Measurements from ENCODE around the gene CDK17. TPM values are rescaled to one million over a fixed set of nuclear protein-coding genes. Genes with fewer than 3 reads are reported as not detected.

The CDK17 gene
- total RNA-seq, 2 experiments from 2014 or later: 28.4 to 29.0 TPM

- intact Hi-C loops (cut with micrococcal nuclease): no loop called here
- POLR2A ChIA-PET: interaction anchor here (0.6 to 0.9 kb wide), 2 partner anchors 22 to 622 kb away, joined by 3 to 6 read pairs; no protein-coding TSS in a partner anchor
- Mint-ChIP-seq H3K4me3 (no peak overlapping the region), H3K27ac (peak overlapping the region; percentile 0), H3K27me3 (no peaks in the 10 kb centered on the region), H3K9me3 (no peaks in the 10 kb centered on the region), H3K36me3 (ENCODE audit: low read depth) (peaks cover 20% of the 10 kb centered on the region), H3K4me1 (ENCODE audit: low read depth) (peaks cover 49% of the 10 kb centered on the region)
- TF ChIP-seq CTCF (IDR thresholded peaks at IDR 0.05): no peak
- ATAC-seq (no peak), DNase-seq (no peak)
- CTCF ChIA-PET: interaction anchor here (0.9 to 1.7 kb wide), 3 partner anchors 59 to 280 kb away, joined by 3 to 6 read pairs (median 4); no protein-coding TSS in a partner anchor
These were observed 163.2 kb downstream of the CDK17 start for GRCh38 chr12:96237035-96237434.

GRCh38 chr12:96236221-96236822, 163.9 kb downstream of the CDK17 start:
- TF ChIP-seq CTCF (IDR thresholded peaks at IDR 0.05): no peak
- Mint-ChIP-seq H3K27me3 (no peaks in the 10 kb centered on the region), H3K36me3 (ENCODE audit: low read depth) (peaks cover 21% of the 10 kb centered on the region), H3K9me3 (no peaks in the 10 kb centered on the region), H3K27ac (peak overlapping the region; percentile 30), H3K4me1 (ENCODE audit: low read depth) (peaks cover 42% of the 10 kb centered on the region), H3K4me3 (no peak overlapping the region)
- ChIA-PET POLR2A (interaction anchor here (0.6 kb wide), 1 partner anchor 623 kb away, joined by 6 read pairs; no protein-coding TSS in a partner anchor), CTCF (interaction anchor here (1.4 to 1.7 kb wide), 2 partner anchors 175 to 280 kb away, joined by 3 to 6 read pairs; no protein-coding TSS in a partner anchor)
- no peak for ATAC-seq
- intact Hi-C loops (cut with micrococcal nuclease): no loop called here
- peak; percentile 17 for DNase-seq

GRCh38 chr12:96235484-96235826, 164.8 kb downstream of the CDK17 start:
- H3K27ac Mint-ChIP-seq: no peak overlapping the region
- peaks cover 35% of the 10 kb centered on the region for H3K4me1 Mint-ChIP-seq (ENCODE audit: low read depth)
- no peaks in the 10 kb centered on the region for H3K27me3 Mint-ChIP-seq
- CTCF ChIA-PET: no interaction called here
- no peak for ATAC-seq
- H3K36me3 Mint-ChIP-seq (ENCODE audit: low read depth): peaks cover 21% of the 10 kb centered on the region
- no peak for DNase-seq
- intact Hi-C loops (cut with micrococcal nuclease): no loop called here
- H3K4me3 Mint-ChIP-seq: no peak overlapping the region
- H3K9me3 Mint-ChIP-seq: no peaks in the 10 kb centered on the region
- POLR2A ChIA-PET: no interaction called here
- no peak for TF ChIP-seq CTCF (IDR thresholded peaks at IDR 0.05)

- Mint-ChIP-seq H3K9me3 (no peaks in the 10 kb centered on the region), H3K36me3 (ENCODE audit: low read depth) (peaks cover 21% of the 10 kb centered on the region), H3K27me3 (no peaks in the 10 kb centered on the region), H3K27ac (no peak overlapping the region), H3K4me1 (ENCODE audit: low read depth) (peaks cover 35% of the 10 kb centered on the region), H3K4me3 (no peak overlapping the region)
- ChIA-PET CTCF (interaction anchor here (2.0 kb wide), 1 partner anchor 20 kb away, joined by 9 read pairs; no protein-coding TSS in a partner anchor), POLR2A (interaction anchor here (0.7 kb wide), 1 partner anchor 167 kb away, joined by 3 read pairs; no protein-coding TSS in a partner anchor)
- ATAC-seq (no peak), DNase-seq (no peak)
- intact Hi-C loops (cut with micrococcal nuclease): no loop called here
- TF ChIP-seq CTCF (IDR thresholded peaks at IDR 0.05): no peak
These were observed 165.4 kb downstream of the CDK17 start for GRCh38 chr12:96234591-96235483.

Measured in activated CD8-positive, alpha-beta T cell treated with anti-CD3 and anti-CD28 coated beads for 36 hours (primary cell).